Hypothalamus (tissue), 51 donors: ENCODE results near the gene PEAR1.

Source experiments
- DNase-seq, 51 donors: peaks; one replicate each; lab custom pipeline; 2025; lab: John Stamatoyannopoulos, UW

The PEAR1 gene

DNA sequence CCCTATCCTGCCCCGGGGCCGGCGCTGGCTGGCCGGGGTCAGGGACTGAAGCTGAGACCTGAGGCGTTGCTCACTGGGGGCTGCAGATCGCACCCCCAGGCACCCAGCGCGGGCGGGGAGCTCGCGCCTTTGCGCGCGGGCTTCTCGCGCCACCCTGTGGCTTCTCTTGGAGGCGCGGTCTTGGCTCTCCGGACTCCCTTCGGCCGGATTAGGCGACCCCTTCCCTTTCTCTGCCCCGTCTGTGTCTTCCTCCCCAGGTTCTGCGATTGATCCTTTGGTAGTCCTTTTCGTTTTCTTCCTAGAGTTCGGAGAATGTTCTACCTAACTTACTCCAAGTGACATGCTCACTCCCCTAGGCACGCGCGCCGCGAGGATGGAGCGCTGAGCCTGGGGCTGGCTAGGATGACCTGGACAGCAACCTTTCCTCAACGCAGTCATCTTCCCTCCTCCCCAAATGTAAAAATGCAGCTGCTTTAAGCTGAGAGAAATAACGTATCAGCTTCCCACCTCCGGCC is 33.3 kb upstream of the PEAR1 start:
- peak in 32 of 51 donors; percentile 6 to 65 (median 20) for DNase-seq

DNA sequence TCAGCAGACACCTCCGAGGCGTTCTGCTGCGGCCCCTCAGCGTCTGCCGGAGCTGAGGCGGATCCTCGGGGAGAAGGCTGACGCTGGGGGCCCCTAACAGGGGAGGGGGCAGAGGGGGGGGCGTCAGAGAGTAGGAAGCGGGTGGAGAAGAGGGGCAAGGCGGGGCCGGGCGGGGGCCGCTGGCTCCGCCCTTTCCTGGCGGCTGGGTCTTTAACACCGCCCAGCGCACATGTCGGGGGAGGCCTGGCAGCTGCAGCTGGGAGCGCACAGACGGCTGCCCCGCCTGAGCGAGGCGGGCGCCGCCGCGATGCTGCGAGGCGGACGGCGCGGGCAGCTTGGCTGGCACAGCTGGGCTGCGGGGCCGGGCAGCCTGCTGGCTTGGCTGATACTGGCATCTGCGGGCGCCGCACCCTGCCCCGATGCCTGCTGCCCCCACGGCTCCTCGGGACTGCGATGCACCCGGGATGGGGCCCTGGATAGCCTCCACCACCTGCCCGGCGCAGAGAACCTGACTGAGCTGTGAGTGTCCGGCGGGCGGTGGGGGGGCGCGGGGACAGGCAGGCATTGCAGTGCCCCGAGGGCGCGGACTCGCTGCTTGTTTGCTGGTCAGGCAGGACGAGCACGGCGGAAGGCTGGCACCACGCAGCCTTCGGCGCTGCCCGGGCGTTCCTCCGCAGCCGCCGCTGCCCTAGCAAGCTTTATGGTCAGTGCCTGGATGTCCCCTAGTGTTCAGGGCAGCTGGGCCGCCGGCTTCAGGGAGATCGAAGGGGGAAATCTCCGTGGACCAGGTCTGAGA is 32.7 kb upstream of the PEAR1 start, which contains the start of gene NTRK1:
Gene NTRK1, plus strand, starts transcription at position 238 of the 796 bp plus-strand sequence. Its CDS starts 70 bp downstream, at position 308.
- DNase-seq = peak in 13 of 51 donors; percentile 6 to 49 (median 27)

GRCh38 chr1:156862584-156862983 is 30.9 kb upstream of the PEAR1 start:
- DNase-seq = no peak

- no peak for DNase-seq
These were observed 30.4 kb upstream of the PEAR1 start for GRCh38 chr1:156862997-156863599.

DNA sequence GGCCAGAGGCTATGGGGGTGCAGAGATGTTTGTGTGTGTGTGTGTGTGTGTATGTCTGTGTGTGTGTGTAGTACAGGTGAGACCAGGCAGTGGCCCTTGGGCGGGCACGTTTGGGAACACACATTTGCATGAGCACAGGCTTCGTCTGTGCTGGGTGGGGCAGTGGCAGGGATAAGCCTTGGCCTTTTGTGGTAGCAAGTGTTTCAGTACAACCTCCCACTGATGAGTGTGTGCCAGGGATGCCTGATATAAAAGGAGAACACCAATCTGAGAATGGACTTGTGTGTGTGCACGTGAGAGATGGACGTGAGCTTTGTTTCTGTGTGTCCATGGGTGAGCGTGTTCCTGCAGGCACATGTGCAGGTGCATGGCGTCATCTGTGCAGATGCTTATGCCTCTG is 29.9 kb upstream of the PEAR1 start:
- DNase-seq = no peak

DNA sequence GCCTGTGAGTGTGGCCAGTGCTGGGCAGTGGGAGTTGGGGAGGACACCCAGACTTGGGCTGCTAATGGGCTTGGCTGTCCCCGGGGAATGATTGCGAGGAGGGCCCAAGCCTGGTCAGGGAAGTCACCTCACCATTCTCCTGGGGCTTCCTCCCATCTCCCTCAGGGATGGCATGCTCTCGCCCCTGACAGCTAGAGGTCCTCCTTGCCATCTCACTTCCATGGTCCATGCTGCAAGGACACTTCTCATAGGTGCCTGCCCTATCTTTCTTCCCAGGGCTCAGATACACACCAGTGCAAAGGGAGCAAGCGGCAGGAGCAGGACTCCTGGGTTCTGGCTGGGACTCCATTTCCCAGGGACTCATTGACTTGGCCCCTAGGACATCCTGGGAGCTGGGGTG is 28.7 kb upstream of the PEAR1 start:
- no peak for DNase-seq

DNA sequence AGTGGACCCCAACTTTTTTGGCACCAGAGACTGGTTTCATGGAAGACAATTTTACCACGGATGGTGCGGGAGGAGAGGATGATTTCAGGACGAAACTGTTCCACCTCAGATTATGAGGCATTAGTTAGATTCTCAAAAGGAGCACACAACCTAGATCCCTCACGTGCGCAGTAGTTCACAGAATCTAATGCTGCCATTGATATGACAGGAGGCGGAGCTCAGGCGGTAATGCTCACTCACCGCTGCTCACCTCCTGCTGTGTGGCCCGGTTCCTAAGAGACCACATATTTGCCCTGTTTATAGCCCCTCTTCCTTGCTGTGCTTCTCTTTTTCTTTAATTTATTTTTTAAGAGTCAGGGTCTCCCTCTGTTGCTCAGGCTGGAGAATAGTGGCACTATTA is 28.3 kb upstream of the PEAR1 start:
- no peak for DNase-seq

DNA sequence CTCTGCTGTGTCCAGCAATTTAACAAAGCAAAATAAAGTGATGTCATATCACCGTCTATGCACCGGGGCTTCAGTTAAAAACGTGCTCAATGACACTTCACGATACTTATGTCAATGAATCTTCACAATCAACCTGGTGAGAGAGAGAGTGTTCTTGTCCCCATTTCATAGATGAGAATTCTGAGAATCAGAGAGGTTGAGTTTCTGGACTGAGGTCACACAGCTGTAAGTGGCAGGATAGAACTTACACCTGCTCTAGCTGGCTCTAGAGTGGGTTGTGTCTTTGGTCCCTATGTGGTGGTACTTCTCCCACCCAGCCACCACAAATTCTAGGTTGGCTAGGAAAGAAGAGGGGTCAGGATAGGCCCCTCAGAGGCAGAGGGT is 27.7 kb upstream of the PEAR1 start:
- DNase-seq = no peak

- no peak for DNase-seq
These were observed 27.1 kb upstream of the PEAR1 start for GRCh38 chr1:156866249-156866909.

DNA sequence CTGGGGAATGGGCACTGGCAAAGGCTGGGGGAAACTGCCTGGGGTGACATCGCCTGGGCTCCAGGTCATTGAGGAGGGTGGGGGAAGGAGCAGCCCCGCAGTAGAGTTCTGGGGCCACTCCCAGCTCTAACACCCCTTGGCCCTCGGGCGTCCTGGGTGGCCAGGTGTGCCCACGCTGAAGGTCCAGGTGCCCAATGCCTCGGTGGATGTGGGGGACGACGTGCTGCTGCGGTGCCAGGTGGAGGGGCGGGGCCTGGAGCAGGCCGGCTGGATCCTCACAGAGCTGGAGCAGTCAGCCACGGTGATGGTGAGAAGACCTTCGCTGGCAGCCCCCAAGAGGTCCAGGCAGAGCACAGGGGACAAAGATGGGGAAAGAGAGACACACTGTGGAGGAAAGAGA is 25.2 kb upstream of the PEAR1 start:
- no peak for DNase-seq

DNA sequence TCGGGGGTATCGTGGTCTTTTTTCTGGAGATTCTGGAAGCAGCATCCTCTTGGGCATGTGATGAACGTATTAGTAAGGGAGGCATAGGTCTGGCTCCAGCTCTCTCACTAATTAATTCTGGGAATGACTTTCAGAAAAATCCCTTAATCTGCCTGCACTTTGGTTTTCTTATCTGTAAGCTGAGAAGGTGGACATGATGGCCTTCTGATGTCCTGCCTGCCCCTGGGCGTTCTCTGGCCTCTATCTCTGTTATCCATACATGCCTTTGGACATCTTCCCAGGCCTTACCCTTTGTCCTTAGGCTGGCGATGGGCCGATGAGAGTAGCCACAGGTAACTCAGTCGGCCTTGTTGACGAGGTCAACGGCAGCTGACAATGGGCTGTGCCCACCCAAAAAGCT is 24.1 kb upstream of the PEAR1 start:
- no peak for DNase-seq

GRCh38 chr1:156873659-156874058 is 19.9 kb upstream of the PEAR1 start:
- DNase-seq = no peak

DNA sequence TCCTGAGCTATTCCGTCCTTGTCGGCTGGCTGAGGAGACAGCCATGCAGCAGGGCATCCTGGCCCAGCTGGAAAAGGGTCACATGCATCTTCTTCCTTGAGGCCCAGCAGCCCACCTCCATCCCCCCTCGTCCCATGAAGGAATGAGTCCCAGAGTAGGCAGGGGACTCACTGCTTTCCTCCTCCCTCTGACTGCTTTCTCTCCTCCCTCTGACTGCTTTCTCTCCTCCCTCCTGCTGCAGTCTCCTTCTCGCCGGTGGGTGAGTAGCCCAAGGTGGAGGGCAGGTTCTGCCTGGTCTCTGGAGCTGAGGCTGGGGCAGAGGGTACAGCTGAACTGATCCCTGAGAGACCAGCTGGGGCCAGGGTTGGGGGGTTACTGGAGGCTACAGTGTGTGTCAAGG is 19.4 kb upstream of the PEAR1 start:
- DNase-seq = no peak

DNA sequence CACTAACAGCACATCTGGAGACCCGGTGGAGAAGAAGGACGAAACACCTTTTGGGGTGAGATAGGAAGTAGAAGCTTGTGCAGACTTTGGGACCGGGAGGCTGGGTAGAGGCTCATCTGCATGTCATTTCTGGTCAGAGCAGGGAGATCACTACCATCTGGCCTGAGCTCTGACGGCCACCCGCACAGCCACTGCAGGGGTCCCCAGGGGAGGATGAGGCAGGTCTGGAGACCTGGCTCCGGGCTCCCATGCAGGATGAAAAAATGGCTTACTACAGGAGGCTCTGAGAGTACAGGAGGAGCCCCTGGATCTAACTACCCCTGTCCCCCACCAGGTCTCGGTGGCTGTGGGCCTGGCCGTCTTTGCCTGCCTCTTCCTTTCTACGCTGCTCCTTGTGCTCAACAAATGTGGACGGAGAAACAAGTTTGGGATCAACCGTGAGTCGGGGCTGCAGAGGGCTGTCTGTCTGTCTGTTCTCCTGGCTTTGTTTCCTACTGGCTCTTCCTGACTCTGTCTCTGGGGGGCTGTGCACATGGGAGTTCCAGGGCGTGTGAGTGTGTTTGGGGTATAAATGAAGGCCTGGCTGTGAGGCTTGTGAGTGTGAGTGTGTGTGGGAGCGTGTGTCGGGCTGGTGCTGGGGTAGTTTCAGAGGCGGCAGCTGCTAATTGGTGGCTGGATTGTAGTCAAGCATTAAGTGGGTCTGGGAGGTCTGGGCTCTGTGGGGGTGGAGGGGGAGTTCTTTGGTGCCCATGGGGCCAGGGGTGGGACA is 18.8 kb upstream of the PEAR1 start:
- no peak for DNase-seq

DNA sequence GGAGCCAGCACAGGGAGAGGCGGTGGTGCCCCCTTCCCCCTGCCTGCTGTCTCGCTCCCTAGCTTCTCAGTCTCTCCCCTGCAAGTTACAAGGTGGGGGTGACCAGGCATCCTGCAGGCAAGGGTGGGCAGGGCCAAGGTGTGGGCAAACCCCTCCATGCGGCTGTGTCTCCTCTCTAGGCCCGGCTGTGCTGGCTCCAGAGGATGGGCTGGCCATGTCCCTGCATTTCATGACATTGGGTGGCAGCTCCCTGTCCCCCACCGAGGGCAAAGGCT is 18.2 kb upstream of the PEAR1 start:
- no peak for DNase-seq

- no peak for DNase-seq
These were observed 17.2 kb upstream of the PEAR1 start for GRCh38 chr1:156876281-156876680.

GRCh38 chr1:156877433-156878170 is 15.9 kb upstream of the PEAR1 start:
- DNase-seq = no peak

DNA sequence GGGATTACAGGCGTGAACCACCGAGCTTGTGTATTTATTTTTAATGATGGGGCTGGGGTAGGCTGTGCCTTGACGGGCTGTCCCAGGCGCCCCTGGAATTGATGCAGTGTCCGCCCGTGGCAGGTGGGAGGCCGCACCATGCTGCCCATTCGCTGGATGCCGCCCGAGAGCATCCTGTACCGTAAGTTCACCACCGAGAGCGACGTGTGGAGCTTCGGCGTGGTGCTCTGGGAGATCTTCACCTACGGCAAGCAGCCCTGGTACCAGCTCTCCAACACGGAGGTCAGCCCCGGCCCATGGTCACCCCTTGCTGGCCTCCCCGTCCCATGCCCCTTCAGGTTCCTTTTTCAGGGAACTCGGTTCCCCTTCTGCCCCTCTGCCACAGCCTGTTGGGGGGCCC is 13.6 kb upstream of the PEAR1 start:
- DNase-seq = no peak

GRCh38 chr1:156880473-156880872 is 13.0 kb upstream of the PEAR1 start:
- no peak for DNase-seq

- no peak for DNase-seq
These were observed 12.4 kb upstream of the PEAR1 start for GRCh38 chr1:156881101-156881500.
